GM18909 (cell line): ENCODE results near the gene PRXL2A.

ENCODE experiments used
- ATAC-seq: cut with Tn5 transposase; IDR thresholded peaks from one replicate; pipeline ENCODE4 v1.9.1; 2021; ENCODE audit warnings: mild to moderate bottlenecking; ENCODE audit not compliant: unreplicated experiment, poor library complexity

The PRXL2A gene

GRCh38 chr10:80442879-80443278 is 34.5 kb downstream of the PRXL2A start:
- ATAC-seq: no peak

- ATAC-seq: peak; percentile 80
These were observed 35.2 kb downstream of the PRXL2A start for GRCh38 chr10:80443531-80443974.

DNA sequence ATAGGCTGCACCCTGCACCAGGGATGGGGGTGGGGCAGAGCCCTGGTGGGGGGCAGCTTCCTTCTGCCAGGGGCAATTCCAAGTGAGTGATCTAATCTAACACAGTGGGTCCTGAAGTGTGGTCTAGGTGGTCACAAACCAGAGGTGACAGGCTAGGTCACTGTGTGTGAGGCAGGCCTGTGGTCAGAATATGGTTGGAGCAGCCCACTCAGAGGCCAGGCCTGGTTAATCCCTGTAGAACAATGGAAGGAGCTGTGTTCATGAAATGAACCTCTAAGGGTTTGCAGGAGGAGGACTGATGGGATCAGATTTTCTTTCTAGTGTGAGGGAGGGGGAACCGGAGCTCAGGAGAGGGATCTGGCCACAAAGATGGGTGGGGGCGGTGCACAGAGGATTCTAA is 35.8 kb downstream of the PRXL2A start:
- no peak for ATAC-seq

GRCh38 chr10:80444646-80445319 is 36.4 kb downstream of the PRXL2A start:
- ATAC-seq: peak; percentile 73

DNA sequence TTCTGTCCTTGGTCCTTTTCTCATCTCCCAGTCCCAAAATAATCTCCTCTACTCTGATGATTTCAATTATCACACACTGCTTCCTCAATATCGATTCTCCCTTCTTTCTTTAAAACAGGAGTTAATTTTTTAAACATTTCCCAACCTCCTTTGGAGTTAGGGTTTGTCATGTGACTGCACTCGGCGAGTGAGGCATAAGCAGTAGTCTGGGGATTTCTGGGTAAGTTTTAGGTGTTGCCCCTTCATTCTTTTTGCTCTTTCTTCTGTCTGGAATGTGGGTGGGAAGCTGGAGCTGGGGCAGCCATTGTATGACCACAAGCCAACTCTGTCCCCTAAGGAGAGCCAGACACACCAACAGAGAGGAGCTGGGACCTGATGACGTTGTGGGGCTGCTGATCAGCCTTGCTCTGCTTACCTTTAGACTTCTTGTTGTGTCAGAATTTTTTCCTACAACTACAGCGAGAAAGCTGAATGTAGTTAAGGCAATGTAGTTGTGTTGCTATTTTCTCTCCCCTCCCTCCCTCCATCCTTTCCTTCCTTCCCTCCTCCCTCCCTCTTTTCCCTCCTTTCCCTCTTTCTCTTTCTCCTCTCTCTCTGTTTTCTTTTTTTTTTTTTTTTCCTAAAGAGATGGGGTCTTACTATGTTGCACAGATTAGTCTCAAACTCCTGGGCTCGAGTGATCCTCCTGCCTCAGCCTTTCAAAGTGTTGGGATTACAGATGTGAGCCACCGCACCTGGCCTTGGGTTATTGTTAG is 39.3 kb downstream of the PRXL2A start:
- ATAC-seq: no peak

DNA sequence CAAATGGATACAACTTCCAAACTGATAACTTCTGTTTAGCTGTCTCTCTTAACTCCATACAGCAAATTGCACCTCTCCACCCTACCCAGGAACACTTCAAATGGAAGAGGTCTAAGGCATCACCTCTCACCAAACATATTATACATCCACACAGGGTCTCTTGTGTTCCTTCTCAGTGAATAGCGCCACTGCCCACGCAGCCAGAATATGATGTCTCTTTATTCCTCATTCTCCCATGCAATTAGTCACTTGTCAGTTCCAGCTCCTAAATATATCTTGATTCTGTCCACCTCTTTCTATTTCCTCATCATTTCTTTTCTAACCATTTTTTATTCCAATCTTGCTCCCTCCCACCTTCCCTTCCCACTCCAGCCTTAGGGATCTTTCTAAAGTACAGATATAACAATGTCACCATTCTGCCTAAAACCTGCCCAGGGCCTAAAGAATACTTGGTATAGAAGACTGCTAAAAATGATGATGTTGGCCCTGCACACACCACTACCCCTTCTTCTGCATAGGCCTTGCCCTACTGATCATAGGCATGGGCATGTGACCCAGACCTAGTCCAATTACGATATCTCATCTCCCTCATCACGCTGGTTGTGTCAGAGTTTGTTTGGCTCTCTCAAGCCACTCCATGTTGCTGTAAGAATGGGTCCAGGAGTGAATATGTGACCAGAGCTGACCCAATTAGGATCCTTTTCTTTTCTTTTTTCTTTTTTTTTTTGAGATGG is 40.0 kb downstream of the PRXL2A start:
- ATAC-seq: no peak

GRCh38 chr10:80449520-80449919 is 41.2 kb downstream of the PRXL2A start:
- no peak for ATAC-seq

- no peak for ATAC-seq
These were observed 42.8 kb downstream of the PRXL2A start for GRCh38 chr10:80451132-80451531.

DNA sequence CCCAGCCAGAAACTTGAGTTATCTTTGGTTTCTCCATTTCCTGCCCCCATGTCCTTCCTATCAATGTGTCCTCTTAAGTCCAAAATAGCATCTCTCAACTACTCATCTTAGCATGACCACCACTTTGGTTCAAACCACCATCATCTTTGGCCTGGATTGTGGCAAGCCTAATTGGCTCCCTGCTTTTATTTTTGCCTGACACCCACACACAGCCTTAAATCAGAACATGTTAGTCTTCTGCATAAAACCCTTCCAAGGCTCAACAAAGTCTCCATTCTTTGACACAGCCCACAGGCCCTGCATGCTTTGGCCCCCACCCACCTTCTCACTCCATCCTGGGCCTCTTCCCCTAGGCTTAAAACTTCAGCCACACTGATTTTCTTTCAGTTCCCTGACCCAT is 43.7 kb downstream of the PRXL2A start:
- no peak for ATAC-seq

DNA sequence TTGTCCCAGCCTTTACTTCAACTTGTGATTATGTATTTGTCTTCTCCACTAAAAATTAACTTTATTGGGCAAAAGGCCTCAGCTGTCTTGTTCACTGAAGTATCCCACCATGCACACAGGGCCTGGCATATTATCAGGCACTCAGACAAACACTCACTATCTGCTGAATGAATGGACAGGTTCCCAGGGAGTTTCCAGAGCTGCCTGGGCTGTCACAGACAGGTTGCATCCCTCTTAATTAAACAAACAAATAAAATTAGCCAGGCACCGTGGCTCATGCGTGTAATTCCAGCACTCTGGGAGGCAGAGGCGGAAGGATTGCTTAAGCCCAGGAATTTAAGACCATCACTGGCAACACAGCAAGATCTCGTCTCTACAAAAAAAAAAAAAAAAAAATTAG is 44.3 kb downstream of the PRXL2A start:
- no peak for ATAC-seq

DNA sequence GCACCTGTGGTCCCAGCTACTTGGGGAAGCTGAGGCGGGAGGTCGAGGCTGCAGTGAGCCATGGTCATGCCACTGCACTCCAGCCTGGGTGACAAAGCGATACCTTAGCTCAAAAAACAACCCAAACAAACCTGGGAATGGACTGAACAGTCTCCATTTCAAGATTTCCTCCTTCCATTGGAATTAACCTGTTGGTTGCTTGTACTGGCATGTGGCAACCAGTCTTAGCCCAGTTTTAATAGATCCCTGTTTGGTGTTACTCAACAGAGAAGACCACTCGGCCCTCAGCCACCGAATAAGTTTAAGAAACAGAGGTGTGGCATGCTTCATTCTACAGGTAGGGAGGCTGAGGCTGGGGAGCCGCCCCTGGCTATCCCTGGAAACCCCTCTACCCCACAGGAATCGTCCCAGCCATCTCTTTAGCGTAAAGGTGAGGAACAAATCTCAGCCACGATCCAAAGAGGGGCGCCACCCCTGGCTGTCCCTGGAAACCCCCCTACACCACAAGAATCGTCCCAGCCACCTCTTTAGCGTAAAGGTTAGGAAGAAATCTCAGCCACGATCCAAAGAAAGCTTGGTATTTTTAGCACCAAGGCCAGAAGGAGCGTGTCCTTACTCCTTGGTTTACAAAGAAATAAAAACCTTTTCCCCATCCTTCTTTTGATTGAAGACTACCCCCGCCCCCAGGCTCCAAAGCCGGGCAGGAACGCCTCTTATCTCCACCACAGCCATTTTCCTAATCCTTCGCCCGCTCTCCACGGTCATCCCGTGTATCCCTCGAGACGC is 44.9 kb downstream of the PRXL2A start:
- ATAC-seq: no peak

- peak; percentile 69 for ATAC-seq
These were observed 45.6 kb downstream of the PRXL2A start, which contains the start of gene TSPAN14 for GRCh38 chr10:80453842-80454512. Gene TSPAN14 (plus strand): TSS chr10:80454310. CDS start chr10:80489234, 34,924 bp downstream.

- ATAC-seq: peak; percentile 17
These were observed 46.4 kb downstream of the PRXL2A start for GRCh38 chr10:80454513-80455460.

DNA sequence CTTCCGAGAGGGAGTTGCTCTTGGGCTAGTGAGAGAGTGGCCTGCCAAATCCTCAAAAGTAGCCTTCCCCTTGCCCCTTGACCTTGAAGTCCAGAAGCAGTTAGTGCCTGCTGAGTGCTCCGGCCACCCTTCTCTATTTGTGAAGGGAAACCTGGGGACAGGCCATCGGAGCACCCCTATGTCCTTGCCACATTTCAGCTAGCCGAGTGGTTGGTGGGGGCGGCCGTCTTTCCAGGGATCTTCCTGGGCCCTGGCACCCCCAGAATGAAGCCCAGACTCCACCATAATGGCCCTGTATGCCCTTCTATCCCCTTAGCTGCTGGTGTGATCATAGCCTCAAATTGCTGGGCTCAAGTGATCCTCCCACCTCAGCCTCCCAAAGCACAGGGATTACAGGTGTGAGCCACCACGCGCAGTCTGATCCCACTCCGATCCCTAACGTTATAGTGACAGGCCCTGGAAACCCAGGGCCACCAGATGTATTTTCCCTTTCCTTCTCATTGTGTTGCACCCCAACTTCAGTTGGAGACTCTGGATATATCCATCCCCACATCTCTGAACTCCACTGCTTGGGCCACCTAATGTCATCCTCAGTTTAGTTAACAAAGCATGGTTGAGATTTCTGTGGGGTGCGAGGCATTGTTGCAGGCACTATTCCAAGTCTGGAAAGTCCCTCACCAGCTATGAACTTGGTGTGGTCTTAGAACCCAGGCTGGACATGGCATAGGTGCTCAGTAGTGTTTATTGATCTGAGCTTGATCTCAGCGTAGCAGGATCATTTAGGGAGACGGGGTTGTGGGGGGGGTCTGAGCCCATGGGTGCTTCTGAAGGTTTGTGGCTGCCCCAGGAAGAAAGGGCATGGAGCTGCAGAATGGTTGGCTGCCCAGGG is 47.4 kb downstream of the PRXL2A start:
- ATAC-seq: no peak

GRCh38 chr10:80457554-80458262 is 49.4 kb downstream of the PRXL2A start:
- ATAC-seq: no peak

DNA sequence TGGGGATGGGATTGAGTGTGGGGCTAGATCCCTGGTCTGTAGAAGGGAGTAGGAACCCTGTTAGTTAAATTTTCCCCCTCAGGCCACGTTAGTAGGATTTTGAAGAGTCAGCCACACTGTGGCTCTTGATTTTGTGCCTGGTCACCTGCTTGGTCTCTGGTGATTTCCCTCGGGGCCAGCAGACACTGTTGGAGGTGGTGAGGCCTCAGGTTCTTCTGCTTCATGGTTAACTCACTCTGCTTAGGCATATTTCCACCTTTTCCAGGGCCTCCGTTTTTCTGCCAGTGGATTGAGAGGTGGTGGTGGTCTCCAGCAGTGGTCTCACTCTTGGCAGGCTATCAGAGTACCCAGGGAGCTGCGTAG is 49.9 kb downstream of the PRXL2A start:
- no peak for ATAC-seq

GRCh38 chr10:80458638-80459037 is 50.3 kb downstream of the PRXL2A start:
- no peak for ATAC-seq
